Heart right ventricle (tissue), 16 donors: ENCODE data around the gene PTPRD. TPM values are rescaled to one million over a fixed set of nuclear protein-coding genes. Genes with fewer than 3 reads are reported as not detected.

Experiments used
- ATAC-seq, 8 donors: fragments of 200-7000 bp; cut with Tn5 transposase; one replicate each; pipeline ENCODE4 v1.9.1; 2020; ENCODE audit warnings: mild to moderate bottlenecking in 8 of 8, moderate library complexity in 8 of 8, moderate number of reproducible peaks in 1 of 8
- DNase-seq, 2 donors: peaks; one replicate each; pipeline ENCODE4 v3.0.0-alpha.2; 2020
- H3K27ac ChIP-seq, 10 donors: fragments of 200-600 bp; sonication (generic) in 2 of 10; one replicate each; pipeline versions ENCODE4 v1.5.0 to v1.8.0; 2020 to 2022; ENCODE audit warnings: mild to moderate bottlenecking in 3 of 10
- H3K27me3 ChIP-seq, 7 donors: fragments of 200-600 bp; one replicate each; pipeline ENCODE4 v1.8.0; 2021 to 2022; ENCODE audit warnings: mild to moderate bottlenecking in 2 of 7
- H3K36me3 ChIP-seq, 9 donors: fragments of 200-600 bp; sonication (generic) in 1 of 9; one replicate each; pipeline versions ENCODE4 v1.5.0 to v1.8.0; 2020 to 2022; ENCODE audit warnings: mild to moderate bottlenecking in 2 of 9
- H3K4me1 ChIP-seq, 9 donors: fragments of 200-600 bp; sonication (generic) in 1 of 9; one replicate each; pipeline versions ENCODE4 v1.5.0 to v1.8.0; 2020 to 2022; ENCODE audit warnings: mild to moderate bottlenecking in 4 of 9
- H3K4me3 ChIP-seq, 10 donors: fragments of 200-600 bp; sonication (generic) in 2 of 10; one replicate each; pipeline versions ENCODE4 v1.5.0 to v1.8.0; 2020 to 2022; ENCODE audit warnings: mild to moderate bottlenecking in 7 of 10, moderate library complexity in 2 of 10
- H3K9me3 ChIP-seq, 11 donors: fragments of 200-600 bp in 10 of 11; sonication (generic) in 2 of 11; one replicate each; pipeline versions ENCODE4 v1.5.0 to v1.8.0; 2013 to 2022; ENCODE audit warnings: mild to moderate bottlenecking in 2 of 11, control low read depth in 1 of 11, moderate library complexity in 1 of 11
- WGBS, 2 donors: extraction: QIAGEN DNeasy Blood & Tissue Kit; methylation state at CpG; one replicate each; pipeline ENCODE4 v1.1.7; 2013; ENCODE audit warnings: inconsistent platforms in 1 of 2; 5-methylcytosine and 5-hydroxymethylcytosine counted together
- intact Hi-C, 10 donors: fragments of 100-400 bp; cut with DNase I; formaldehyde crosslinking; loops; one replicate each; pipeline versions ENCODE4 v1.11.1 to v1.14.2; 2022
- polyA plus RNA-seq, 2 donors: library from polyadenylated mRNA; stranded (reverse); fragments of 200-250 nt; gene quantifications; one replicate each; pipeline ENCODE4 v1.2.3, GENCODE V29; 2013
- total RNA-seq, 10 donors: library from RNA; stranded (reverse); fragmentation: NEBNext Ultra II Directional in 3 of 10; extraction: Animal tissue kit (Norgen Biotek cat#: 25700) in 3 of 10; gene quantifications; one replicate each; pipeline versions ENCODE4 v1.2.1 to v1.2.4, GENCODE V29; 2021 to 2023
- TF ChIP-seq, protein P1 (sequence below), 9 donors: fragments of 200-600 bp; sonication (generic) in 2 of 9; IDR thresholded peaks; one replicate each; pipeline versions ENCODE4 v1.5.0 to v1.8.0; 2021 to 2022; ENCODE audit warnings: antibody characterized with exemption in 9 of 9, mild to moderate bottlenecking in 5 of 9, moderate library complexity in 1 of 9
- donor health status: Arrhythmogenic right ventricular cardiomyopathy.
- donor health status: ischemic (EF 13 %, LVEDD 7.1; RV severe dilation, severe dysfunction).
- donor health status: healthy with polysubstance abuse.
- donor health status: DM: no; HTN: yes; CAD: no.
- donor health status: DM: no; HTN: no; CAD: no.
- donor health status: ischemic (EF 25% LVEDD 6.9; RV normal size, moderate dysfunction).
- donor health status: ischemic (EF 25% LVEDD 5.7; RV mildly dilated, moderate dysfunction).
- donor health status: healthy.
- donor health status: DM: yes; HTN: yes; CAD: no.
- donor health status: Ischemic cardiomyopathy.
- donor health status: ischemic (EF 35%, LVEDD 5.7; RV mildly dilated, moderate dysfunction).
- donor health status: nonischemic (EF 11% LVEDD 7.7; RV severe dilation, severe dysfunction).
- donor health status: DM: yes; HTN: yes; CAD: no.
- donor health status: PGD.
- donor health status: ischemic (EF 29% LVEDD 5.4; RV normal size, mild dysfunction).
- donor health status: nonischemic (EF 23%, LVEDD 6.1; RV moderate dilation, normal function).

Gene PTPRD
- total and polyA plus RNA-seq, 12 donors: 1.4 to 25.2 (median 13.0) TPM

DNA sequence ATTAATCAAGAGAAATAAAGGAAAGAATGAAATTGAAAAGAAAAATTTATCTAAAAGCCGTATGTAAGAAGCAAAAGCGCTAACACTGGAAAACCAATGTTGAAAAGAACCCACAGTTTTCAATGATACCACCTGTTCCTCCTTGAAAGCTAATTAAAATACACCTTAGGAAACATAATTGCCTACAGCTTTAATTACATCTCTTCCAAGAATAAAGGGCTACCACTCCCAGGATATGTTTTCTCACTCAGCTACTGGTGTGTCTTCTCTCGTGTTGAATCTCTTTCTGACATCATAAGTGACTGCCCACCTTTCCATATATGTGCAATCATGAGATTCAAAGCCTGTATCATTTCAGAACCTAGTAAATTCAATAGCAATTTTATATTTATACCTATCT lies 1932.6 kb downstream of the PTPRD start:
- H3K36me3 ChIP-seq: no peaks in the 10 kb centered on the region
- H3K4me3 ChIP-seq: no peak overlapping the region
- WGBS, 2 donors: 82 to 92% methylated on average over 3 of the region's 3 CpGs
- no peaks in the 10 kb centered on the region for H3K9me3 ChIP-seq
- TF ChIP-seq, protein P1, sequence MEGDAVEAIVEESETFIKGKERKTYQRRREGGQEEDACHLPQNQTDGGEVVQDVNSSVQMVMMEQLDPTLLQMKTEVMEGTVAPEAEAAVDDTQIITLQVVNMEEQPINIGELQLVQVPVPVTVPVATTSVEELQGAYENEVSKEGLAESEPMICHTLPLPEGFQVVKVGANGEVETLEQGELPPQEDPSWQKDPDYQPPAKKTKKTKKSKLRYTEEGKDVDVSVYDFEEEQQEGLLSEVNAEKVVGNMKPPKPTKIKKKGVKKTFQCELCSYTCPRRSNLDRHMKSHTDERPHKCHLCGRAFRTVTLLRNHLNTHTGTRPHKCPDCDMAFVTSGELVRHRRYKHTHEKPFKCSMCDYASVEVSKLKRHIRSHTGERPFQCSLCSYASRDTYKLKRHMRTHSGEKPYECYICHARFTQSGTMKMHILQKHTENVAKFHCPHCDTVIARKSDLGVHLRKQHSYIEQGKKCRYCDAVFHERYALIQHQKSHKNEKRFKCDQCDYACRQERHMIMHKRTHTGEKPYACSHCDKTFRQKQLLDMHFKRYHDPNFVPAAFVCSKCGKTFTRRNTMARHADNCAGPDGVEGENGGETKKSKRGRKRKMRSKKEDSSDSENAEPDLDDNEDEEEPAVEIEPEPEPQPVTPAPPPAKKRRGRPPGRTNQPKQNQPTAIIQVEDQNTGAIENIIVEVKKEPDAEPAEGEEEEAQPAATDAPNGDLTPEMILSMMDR (IDR thresholded peaks at IDR 0.05): no peak
- H3K4me1 ChIP-seq: peaks cover 0 to 31% (median 12%) of the 10 kb centered on the region in 9 donors
- H3K27ac ChIP-seq: no peak overlapping the region
- H3K27me3 ChIP-seq: no peaks in the 10 kb centered on the region
- intact Hi-C loops: no loop called here
- DNase-seq (no peak), ATAC-seq (no peak)

DNA sequence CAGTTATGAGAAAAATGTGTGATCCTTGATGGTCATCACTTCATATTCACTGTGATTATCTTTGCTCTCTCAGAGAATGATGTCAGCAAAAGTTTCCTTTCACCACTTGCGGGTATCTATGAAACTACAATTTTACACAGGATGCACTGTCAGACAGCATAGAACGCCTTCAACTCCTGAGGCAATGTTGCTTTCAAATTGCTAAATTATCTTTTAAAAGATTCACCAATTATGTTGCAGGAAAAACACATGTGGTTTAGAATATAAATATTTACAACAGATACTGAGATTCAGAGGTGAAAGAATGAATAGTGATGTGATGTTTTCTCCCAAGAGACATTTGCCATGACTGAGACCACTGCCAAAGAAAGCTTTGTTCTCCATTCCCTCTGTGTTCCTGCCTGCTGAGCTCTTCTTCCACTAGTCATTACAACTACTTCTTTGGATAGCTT lies 1933.4 kb downstream of the PTPRD start:
- intact Hi-C loops: loop anchor here in 3 of 10 donors (10.0 kb wide), 2 partner anchors 55 to 65 kb away; no protein-coding TSS in a partner anchor
- DNase-seq: no peak
- Histone ChIP-seq H3K4me1 (peaks cover 0 to 31% (median 12%) of the 10 kb centered on the region in 9 donors), H3K27me3 (no peaks in the 10 kb centered on the region), H3K4me3 (no peak overlapping the region), H3K36me3 (no peaks in the 10 kb centered on the region), H3K27ac (no peak overlapping the region), H3K9me3 (no peaks in the 10 kb centered on the region)
- TF ChIP-seq, protein P1 (IDR thresholded peaks at IDR 0.05): no peak
- WGBS, 2 donors: 51 to 66% methylated on average over 2 of the region's 2 CpGs
- ATAC-seq: no peak

DNA sequence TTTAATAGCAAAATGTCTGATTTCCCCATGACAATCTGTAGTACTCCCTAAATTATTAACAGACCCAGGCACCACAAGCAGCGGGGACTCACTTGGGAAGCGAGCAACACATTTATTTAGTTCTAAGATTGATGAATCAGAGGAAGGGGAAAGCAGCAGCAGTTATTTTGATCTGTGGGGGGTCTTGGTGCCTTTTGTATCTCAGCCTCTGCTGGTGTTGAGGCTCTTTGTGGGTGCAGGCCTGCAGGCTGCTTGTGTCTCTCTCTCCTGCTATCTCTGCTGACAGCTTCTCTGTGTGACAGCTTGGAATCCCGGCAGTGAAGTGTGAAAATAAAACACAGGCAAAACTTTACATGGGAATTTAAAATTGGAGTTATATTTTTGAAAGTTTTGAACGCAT lies 1935.1 kb downstream of the PTPRD start:
- ATAC-seq (peak in 3 of 8 donors; percentile 69 to 79 (median 77)), DNase-seq (no peak)
- H3K9me3 ChIP-seq: no peaks in the 10 kb centered on the region
- intact Hi-C loops: loop anchor here in 3 of 10 donors (10.0 kb wide), 2 partner anchors 57 to 63 kb away; no protein-coding TSS in a partner anchor
- TF ChIP-seq, protein P1 (IDR thresholded peaks at IDR 0.05): no peak
- WGBS, 2 donors: 50 to 54% methylated on average over 4 of the region's 4 CpGs
- H3K27me3 ChIP-seq: no peaks in the 10 kb centered on the region
- H3K4me1 ChIP-seq: peaks cover 0 to 31% (median 12%) of the 10 kb centered on the region in 9 donors
- no peaks in the 10 kb centered on the region for H3K36me3 ChIP-seq
- H3K4me3 ChIP-seq: no peak overlapping the region
- H3K27ac ChIP-seq: no peak overlapping the region

DNA sequence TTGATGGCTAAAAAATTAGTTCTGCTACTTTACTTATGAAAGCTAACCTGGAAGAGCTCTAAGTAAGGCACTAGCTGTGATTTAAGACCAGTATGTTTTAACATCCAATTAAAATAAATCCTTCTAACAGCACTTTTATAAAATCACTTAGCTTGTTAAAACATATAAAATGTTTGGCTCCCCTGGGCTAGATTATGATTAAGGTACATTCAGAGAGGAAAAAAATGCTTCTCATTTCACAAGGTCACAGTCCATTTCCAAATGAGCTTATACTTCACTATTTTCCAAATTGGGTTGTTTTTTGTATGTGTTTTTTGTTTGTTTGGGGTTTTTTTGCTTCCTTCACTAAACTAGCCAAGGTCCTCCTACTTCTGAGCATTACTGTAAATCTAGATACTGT lies 1938.3 kb downstream of the PTPRD start:
- intact Hi-C loops: loop anchor here in 3 of 10 donors (5.0 to 10.0 kb wide), 3 partner anchors 60 to 298 kb away; no protein-coding TSS in a partner anchor
- TF ChIP-seq, protein P1 (IDR thresholded peaks at IDR 0.05): no peak
- Histone ChIP-seq H3K4me3 (no peak overlapping the region), H3K4me1 (peaks cover 0 to 23% (median 12%) of the 10 kb centered on the region in 9 donors), H3K27me3 (no peaks in the 10 kb centered on the region), H3K27ac (no peak overlapping the region), H3K36me3 (no peaks in the 10 kb centered on the region), H3K9me3 (no peaks in the 10 kb centered on the region)
- ATAC-seq: no peak
- DNase-seq: no peak
